Stimulated activated CD8-positive, alpha-beta memory T cell treated with anti-CD3 and anti-CD28 coated beads, Interleukin-15, amount 100 ng/mL, for 48 hours (primary cell): ENCODE measurements around the gene TMEM109.

Experiments
- DNase-seq, 2 donors: peaks; one replicate each; pipeline ENCODE4 v3.0.0-alpha.2; 2020; ENCODE audit warnings: low read depth in 2 of 2

TMEM109 gene

GRCh38 chr11:60910281-60910687, 3.7 kb upstream of the TMEM109 start:
- no peak for DNase-seq

- DNase-seq: no peak
These were observed 3.1 kb upstream of the TMEM109 start for GRCh38 chr11:60910711-60911380.

GRCh38 chr11:60912223-60912850, 1.6 kb upstream of the TMEM109 start:
- no peak for DNase-seq

GRCh38 chr11:60912851-60913528, 968 bp upstream of the TMEM109 start:
- no peak for DNase-seq

GRCh38 chr11:60914633-60915247, 782 bp downstream of the TMEM109 start:
- DNase-seq: no peak

GRCh38 chr11:60915248-60915914, 1.4 kb downstream of the TMEM109 start:
- peak; percentile 64 to 66 for DNase-seq

- no peak for DNase-seq
These were observed 2.8 kb downstream of the TMEM109 start for GRCh38 chr11:60916669-60917206.

- DNase-seq: no peak
These were observed 3.3 kb downstream of the TMEM109 start for GRCh38 chr11:60917267-60917666.

GRCh38 chr11:60918251-60918938, 4.4 kb downstream of the TMEM109 start:
- no peak for DNase-seq

GRCh38 chr11:60918939-60919265, 4.9 kb downstream of the TMEM109 start:
- no peak for DNase-seq

GRCh38 chr11:60919320-60919719, 5.4 kb downstream of the TMEM109 start:
- no peak for DNase-seq

- DNase-seq: no peak
These were observed 6.0 kb downstream of the TMEM109 start for GRCh38 chr11:60919956-60920355.

GRCh38 chr11:60921259-60921658, 7.3 kb downstream of the TMEM109 start:
- no peak for DNase-seq

- DNase-seq: no peak
These were observed 7.9 kb downstream of the TMEM109 start for GRCh38 chr11:60921777-60922335.

GRCh38 chr11:60922906-60923305, 8.9 kb downstream of the TMEM109 start:
- no peak for DNase-seq

GRCh38 chr11:60923326-60923725, 9.4 kb downstream of the TMEM109 start:
- no peak for DNase-seq

GRCh38 chr11:60923800-60924109, 9.8 kb downstream of the TMEM109 start:
- no peak for DNase-seq

- DNase-seq: no peak
These were observed 10.3 kb downstream of the TMEM109 start, which contains the start of gene TMEM132A for GRCh38 chr11:60924110-60924905. Gene TMEM132A, plus strand, starts transcription at chr11:60924460. Its CDS starts 174 bp downstream, at chr11:60924634.

GRCh38 chr11:60924906-60925853, 11.2 kb downstream of the TMEM109 start:
- DNase-seq: no peak
